Jurkat, Clone E6-1 (cell line): ENCODE measurements around the gene MYO15B.

ENCODE experiments used
- DNase-seq: peaks from one replicate; pipeline ENCODE4 v3.0.0-alpha.2; 2011; ENCODE audit warnings: low read depth, low spot score
- H3K4me3 ChIP-seq: 2 replicates; pipeline ENCODE4 v1.5.1; 2011; ENCODE audit warnings: mild to moderate bottlenecking, low read length, control low read depth, moderate library complexity

The MYO15B gene

GRCh38 chr17:75643643-75644017 lies 56.0 kb downstream of the MYO15B start:
- no peak for DNase-seq
- H3K4me3 ChIP-seq, result no peak overlapping the region

- H3K4me3 ChIP-seq, result no peak overlapping the region
- DNase-seq, result no peak
Observed at GRCh38 chr17:75645501-75645888, 57.9 kb downstream of the MYO15B start.

- H3K4me3 ChIP-seq, result no peak overlapping the region
- peak; percentile 10 for DNase-seq
Observed at GRCh38 chr17:75645889-75646637, 58.5 kb downstream of the MYO15B start.

GRCh38 chr17:75646638-75646992 lies 59.0 kb downstream of the MYO15B start:
- DNase-seq, result no peak
- no peak overlapping the region for H3K4me3 ChIP-seq

- no peak overlapping the region for H3K4me3 ChIP-seq
- DNase-seq, result no peak
Observed at GRCh38 chr17:75647061-75647460, 59.5 kb downstream of the MYO15B start.

- no peak overlapping the region for H3K4me3 ChIP-seq
- DNase-seq, result no peak
Observed at GRCh38 chr17:75647921-75648320, 60.3 kb downstream of the MYO15B start.

GRCh38 chr17:75649687-75650086 lies 62.1 kb downstream of the MYO15B start:
- no peak for DNase-seq

GRCh38 chr17:75650874-75651273 lies 63.3 kb downstream of the MYO15B start:
- no peak for DNase-seq
- no peak overlapping the region for H3K4me3 ChIP-seq

More at GRCh38 chr17:75649687-75650086, 62.1 kb downstream of the MYO15B start:
- no peak overlapping the region for H3K4me3 ChIP-seq

- no peak for DNase-seq
Observed at GRCh38 chr17:75652341-75652740, 64.7 kb downstream of the MYO15B start.

GRCh38 chr17:75652934-75653549 lies 65.4 kb downstream of the MYO15B start:
- DNase-seq, result peak; percentile 65
- no peak overlapping the region for H3K4me3 ChIP-seq

More at GRCh38 chr17:75652341-75652740, 64.7 kb downstream of the MYO15B start:
- no peak overlapping the region for H3K4me3 ChIP-seq

- DNase-seq, result no peak
Observed at GRCh38 chr17:75654176-75654575, 66.6 kb downstream of the MYO15B start.

GRCh38 chr17:75658237-75658636 lies 70.6 kb downstream of the MYO15B start:
- DNase-seq, result no peak
- no peak overlapping the region for H3K4me3 ChIP-seq

More at GRCh38 chr17:75654176-75654575, 66.6 kb downstream of the MYO15B start:
- H3K4me3 ChIP-seq, result no peak overlapping the region

GRCh38 chr17:75661531-75661930 lies 73.9 kb downstream of the MYO15B start:
- no peak for DNase-seq
- H3K4me3 ChIP-seq, result no peak overlapping the region

- no peak for DNase-seq
- no peak overlapping the region for H3K4me3 ChIP-seq
Observed at GRCh38 chr17:75662511-75662910, 74.9 kb downstream of the MYO15B start.

- no peak for DNase-seq
- H3K4me3 ChIP-seq, result no peak overlapping the region
Observed at GRCh38 chr17:75664099-75664549, 76.5 kb downstream of the MYO15B start.

- H3K4me3 ChIP-seq, result peak overlapping the region; percentile 71
- no peak for DNase-seq
Observed at GRCh38 chr17:75665981-75666380, 78.4 kb downstream of the MYO15B start.

- peak within 1 kb of the TSS; percentile 71 for H3K4me3 ChIP-seq
- peak; percentile 98 for DNase-seq
Observed at GRCh38 chr17:75666959-75667790, 79.6 kb downstream of the MYO15B start, which contains the start of the genes RECQL5 and SAP30BP. Gene RECQL5 (minus strand): TSS chr17:75667154. CDS start chr17:75666557, 597 bp downstream. Gene SAP30BP (plus strand): TSS chr17:75667338. CDS start chr17:75667373, 35 bp downstream.

- DNase-seq, result no peak
Observed at GRCh38 chr17:75667825-75668224, 80.2 kb downstream of the MYO15B start.

GRCh38 chr17:75668489-75668888 lies 80.9 kb downstream of the MYO15B start:
- H3K4me3 ChIP-seq, result peak overlapping the region; percentile 71
- DNase-seq, result no peak

More at GRCh38 chr17:75667825-75668224, 80.2 kb downstream of the MYO15B start:
- H3K4me3 ChIP-seq, result peak overlapping the region; percentile 71

GRCh38 chr17:75670868-75671267 lies 83.3 kb downstream of the MYO15B start:
- H3K4me3 ChIP-seq, result no peak overlapping the region
- no peak for DNase-seq
